ENCODE data around the gene IL17RB. TPM values are rescaled to one million over a fixed set of nuclear protein-coding genes. Genes with fewer than 3 reads are reported as not detected.

The IL17RB gene, protein sequence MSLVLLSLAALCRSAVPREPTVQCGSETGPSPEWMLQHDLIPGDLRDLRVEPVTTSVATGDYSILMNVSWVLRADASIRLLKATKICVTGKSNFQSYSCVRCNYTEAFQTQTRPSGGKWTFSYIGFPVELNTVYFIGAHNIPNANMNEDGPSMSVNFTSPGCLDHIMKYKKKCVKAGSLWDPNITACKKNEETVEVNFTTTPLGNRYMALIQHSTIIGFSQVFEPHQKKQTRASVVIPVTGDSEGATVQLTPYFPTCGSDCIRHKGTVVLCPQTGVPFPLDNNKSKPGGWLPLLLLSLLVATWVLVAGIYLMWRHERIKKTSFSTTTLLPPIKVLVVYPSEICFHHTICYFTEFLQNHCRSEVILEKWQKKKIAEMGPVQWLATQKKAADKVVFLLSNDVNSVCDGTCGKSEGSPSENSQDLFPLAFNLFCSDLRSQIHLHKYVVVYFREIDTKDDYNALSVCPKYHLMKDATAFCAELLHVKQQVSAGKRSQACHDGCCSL
- total RNA-seq (2022; extraction: Qiagen RNA extraction), result 0.77 to 1.1 TPM (median 0.85 TPM) in 5 replicates

GRCh38 chr3:53846134-53846850, at the start of gene IL17RB, which contains the start of gene CHDH:
Gene IL17RB, plus strand, starts transcription at chr3:53846568. Its CDS starts 21 bp downstream, at chr3:53846589.
Gene CHDH, minus strand, starts transcription at chr3:53846419. Its CDS starts 22,411 bp downstream, at chr3:53824008.

DNA sequence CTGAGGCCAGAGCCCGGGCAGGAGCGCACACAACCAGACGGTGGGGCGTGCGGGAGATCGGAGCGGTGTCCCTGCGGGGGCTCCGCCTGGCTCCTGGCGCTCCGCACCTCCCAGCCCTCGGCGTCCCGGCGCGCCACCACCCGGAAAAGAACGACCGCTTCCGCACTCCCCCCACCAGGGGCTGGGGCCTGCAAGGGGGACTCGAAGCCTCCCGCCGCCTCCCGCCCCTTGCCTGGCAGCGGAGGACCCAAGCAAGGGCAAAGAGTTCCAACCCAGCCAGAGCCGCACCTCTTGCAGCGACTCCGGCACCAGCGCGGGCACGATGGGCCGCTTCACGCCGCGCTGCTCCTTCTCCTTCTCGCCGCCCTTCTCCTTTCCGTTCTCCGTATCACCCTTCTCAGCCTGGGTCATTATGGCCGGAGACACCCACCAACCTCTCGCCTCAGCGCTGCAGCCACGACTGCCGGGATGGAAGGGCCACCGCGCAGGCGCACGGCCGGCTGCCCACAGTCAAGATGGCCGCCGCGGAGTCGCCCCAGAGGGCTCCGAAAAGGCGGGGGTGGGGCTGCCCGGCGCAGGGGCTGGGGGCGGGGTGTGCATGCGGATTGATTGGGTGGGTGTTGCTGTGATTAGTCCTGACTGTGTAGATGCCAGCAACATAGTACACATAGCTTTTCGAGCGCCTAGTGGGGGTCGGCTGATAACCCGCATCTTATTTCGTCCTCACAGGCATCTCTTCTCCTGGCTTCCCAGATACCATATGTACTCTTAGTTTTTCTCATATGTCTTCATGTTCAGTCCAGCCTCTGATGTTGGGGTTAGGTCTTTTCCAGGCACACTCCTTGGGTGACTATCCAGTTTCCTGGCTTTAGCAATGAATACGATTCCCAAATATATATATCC, 35.6 kb downstream of the IL17RB start, which contains the start of gene ACTR8:
Gene ACTR8, minus strand, starts transcription at position 462 of the 903 bp plus-strand sequence. Its CDS starts 51 bp downstream, at position 411.

DNA sequence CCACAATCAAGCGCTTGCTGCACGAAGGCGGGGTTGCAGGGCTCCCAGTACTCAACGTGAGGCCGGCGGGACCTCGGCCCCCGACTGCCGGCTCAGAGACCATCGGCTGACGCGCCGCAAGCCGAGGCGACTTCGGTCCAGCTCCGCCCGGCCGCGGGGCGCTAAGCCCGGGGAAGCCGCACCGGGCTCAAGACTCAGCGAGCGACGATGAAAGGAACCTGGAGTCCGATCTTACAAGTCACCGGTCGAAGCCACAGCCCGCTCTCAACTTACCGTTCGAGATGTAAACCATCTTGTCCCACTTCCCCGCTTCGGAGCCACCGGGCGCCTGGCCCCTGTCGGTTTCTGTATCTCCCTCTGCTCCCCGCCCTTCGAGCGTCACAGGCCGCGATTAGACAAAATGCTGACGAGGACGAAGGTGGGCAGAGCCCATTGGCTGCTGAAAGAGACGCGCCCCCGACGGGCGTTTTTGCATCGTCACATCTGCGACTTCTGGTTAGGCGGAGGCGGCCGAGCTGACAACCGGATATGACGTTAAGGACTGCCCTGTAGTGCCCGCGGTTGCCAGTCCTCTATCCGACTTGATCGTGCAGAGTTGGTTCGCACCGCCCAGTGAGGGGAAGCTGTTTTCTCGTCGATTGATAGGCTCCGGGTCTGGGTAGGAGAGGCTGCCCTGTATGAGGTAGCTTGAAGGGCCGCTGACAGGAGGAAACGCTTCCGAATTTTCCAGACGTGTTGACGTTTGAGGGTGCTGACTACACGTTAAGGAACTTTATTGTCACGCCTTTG, 45.3 kb downstream of the IL17RB start, which contains the start of gene SELENOK:
Gene SELENOK, minus strand, starts transcription at position 363 of the 789 bp plus-strand sequence.

Other genes with a start within 250 kb of the IL17RB start
- gene CHDH, start 149 bp upstream of the IL17RB start, total RNA-seq (2022; extraction: Qiagen RNA extraction), result 1.9 to 2.6 TPM (median 2.5 TPM) in 5 replicates
- 15.5 to 17.5 TPM (median 16.7 TPM) in 5 replicates for gene ACTR8, start 35.6 kb downstream of the IL17RB start, total RNA-seq (2022; extraction: Qiagen RNA extraction)
- 18.3 to 34.0 TPM (median 22.3 TPM) in 5 replicates for gene SELENOK, start 45.3 kb downstream of the IL17RB start, total RNA-seq (2022; extraction: Qiagen RNA extraction)

Data from A549 treated with CORT108297 at 1 μM for 4 hours (cell line).